Effector CD4-positive, alpha-beta T cell (primary cell): Measurements from ENCODE around the gene PRSS12.
"Not testable (repeated sequence)": the region's sequence is repeated elsewhere in the genome, so short reads cannot be mapped to it uniquely, and the experiment has no call there.

Experiments used
- DNase-seq: peaks from one replicate; pipeline ENCODE4 v3.0.0-alpha.2; 2020

The PRSS12 gene

GRCh38 chr4:118273642-118274041, 79.2 kb downstream of the PRSS12 start:
- DNase-seq = no peak

DNA sequence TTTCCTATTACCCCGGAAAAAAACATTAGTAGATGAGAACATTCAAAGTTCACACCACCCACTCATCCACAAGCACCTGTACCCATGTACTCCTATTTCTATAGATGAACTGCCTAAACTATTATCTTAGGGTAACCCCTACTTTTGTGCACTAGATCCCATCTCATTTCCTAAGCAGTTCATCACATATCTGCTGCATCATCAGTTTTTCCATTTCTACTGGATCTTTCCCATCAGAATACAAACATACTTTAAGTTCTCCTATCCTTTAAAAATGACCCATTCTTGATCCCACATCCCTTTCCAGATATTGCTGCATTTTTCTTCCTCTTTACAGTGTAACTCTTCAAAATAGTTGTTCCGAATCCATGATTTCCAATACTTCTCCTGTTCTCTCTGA, 81.0 kb downstream of the PRSS12 start:
- no peak for DNase-seq

DNA sequence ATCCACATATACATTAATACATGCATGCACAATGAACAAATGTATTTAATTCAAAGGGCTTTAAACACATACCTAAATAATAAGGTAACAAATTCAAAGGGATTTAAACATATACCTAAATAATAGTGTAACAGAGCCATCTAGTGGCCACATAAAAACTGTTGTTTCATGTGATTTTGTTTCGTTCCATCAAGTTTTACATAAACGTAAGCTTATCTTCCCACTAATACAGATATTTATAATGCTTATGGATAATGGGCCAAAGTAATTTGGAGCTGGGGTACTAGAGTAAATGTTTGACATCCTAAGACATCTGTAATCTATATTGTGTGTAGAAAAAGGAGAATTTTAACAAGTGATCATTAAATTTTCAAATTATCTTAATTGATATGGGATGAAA, 82.3 kb downstream of the PRSS12 start:
- peak; percentile 5 for DNase-seq

GRCh38 chr4:118268780-118269179, 84.0 kb downstream of the PRSS12 start:
- DNase-seq = no peak

- not testable (repeated sequence) for DNase-seq
Observed at GRCh38 chr4:118266145-118266496, 86.7 kb downstream of the PRSS12 start.

DNA sequence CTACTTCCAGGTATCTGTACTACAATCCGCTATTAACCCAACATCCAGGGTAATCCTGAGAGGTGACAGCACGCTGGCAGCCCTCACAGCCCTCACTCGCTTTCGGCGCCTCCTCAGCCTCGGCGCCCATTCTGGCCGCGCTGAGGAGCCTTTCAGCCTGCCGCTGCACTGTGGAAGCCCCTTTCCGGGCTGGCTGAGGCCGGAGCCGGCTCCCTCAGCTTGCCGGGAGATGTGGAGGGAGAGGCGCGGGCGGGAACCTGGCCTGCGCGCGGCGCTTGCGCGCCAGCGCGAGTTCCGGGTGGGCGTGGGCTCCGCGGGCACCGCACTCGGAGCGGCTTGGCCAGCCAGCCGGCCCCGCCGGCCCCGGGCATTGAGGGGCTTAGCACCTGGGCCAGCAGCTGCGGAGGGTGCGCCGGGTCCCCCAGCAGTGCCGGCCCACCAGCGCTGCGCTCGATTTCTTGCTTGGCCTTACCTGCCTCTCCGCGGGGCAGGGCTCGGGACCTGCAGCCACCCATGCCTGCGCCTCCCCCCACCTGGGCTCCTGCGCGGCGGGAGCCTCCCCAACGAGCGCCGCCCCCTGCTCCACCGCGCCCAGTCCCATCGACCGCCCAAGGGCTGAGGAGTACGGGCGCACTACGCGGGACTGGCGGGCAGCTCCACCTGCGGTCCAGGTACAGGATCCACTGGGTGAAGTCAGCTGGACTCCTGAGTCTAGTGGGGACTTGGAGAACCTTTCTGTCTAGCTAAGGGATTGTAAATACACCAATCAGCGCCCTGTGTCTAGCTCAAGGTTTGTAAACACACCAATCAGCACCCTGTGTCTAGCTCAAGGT, 87.3 kb downstream of the PRSS12 start:
- DNase-seq = no peak

DNA sequence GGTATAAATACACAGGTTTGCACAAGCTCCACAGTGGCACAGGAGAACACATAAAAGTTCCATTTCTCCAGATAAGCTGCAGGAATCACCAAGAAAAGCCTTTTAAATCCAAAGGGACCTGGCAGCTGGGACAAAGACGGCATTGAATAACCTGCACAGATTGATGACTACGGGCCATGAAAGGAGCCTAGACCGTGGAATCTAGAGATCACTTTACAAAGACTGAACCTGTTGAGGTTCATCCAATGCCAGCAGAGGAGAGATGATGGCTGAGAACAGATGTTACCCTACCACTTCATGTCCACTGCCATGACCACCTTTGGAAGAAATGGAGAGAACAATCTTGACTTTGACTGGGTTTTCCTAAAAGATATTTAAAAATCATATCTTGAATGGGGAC, 88.7 kb downstream of the PRSS12 start:
- no peak for DNase-seq

DNA sequence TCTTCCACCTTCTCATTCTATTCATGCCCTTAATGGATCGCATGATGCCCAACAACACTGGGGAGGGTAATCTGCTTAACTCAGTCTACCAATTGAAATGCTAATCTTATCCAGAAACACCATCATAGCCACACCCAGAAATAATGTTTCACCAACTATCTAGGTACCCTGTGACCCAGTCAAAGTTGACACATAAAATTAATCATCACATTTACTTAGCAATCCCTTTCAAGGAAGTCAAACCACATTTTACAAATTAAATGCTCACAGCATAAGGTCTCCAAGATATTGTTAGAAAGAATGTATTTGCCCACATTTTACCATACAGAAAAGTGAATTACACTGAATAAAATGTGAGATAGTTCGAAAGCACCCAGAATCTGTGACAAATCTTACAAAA, 92.5 kb downstream of the PRSS12 start:
- DNase-seq = no peak

GRCh38 chr4:118259111-118259510, 93.7 kb downstream of the PRSS12 start:
- DNase-seq = no peak

DNA sequence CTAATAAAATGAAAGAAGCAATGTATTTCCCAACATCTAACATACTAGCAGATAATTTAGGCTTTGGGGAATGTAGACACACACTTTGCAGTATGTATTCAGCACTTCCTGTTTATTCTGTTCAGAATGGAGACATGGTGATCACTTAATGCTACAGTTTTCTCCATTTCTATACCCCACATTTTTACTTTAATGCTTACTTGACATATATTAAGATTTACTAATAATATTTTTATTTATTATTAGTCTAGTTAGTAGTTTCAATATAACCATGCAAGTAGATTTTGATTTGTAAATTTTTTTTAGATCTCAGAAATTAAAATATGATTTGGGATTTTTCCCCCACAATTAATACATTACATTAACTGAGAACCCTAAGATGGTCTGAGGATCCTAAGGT, 98.4 kb downstream of the PRSS12 start:
- DNase-seq = no peak

- DNase-seq = no peak
Observed at GRCh38 chr4:118249890-118250289, 102.9 kb downstream of the PRSS12 start.

DNA sequence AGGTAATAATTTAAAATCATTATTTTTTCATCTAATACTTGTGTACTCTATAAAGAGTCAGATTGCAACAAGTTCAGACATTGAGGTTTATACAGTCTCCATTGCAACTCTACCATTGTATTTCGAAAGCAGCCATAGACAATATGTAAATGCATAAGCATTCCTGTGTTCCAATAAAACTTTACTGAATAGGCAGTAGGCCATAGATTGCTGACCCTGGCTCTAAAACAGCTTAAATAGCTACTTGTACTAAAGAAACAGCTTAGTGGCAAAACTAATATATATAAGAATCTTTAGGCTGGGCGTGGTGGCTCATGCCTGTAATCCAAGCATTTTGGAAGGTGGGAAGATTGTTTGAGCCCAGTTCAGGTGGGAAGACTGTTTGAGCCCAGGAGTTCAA, 115.3 kb downstream of the PRSS12 start:
- no peak for DNase-seq

DNA sequence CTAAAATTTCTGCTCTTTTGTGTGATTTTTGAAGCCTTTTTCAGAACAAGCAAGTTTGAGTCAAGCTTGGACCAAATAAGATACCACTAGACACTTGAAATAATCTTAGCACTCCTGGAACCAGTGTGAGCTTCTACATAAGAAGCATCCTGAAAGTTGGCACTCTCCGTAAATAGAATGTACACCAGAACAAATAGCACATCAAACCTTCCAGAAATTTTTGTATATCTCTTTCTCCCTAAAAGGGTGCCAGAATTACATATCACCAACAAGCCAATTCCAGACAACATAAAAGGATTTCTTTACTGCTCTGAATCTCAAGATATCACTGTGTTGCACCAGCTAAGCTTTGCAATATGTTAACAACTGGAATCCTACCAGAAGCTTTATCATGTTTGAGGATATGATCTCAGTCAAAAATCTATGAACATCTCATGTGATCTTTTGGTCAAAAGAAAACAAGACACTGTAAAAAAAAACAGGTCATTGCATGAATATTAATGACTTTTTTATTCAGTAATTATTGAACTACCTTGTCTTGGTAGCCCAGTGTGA, 117.2 kb downstream of the PRSS12 start:
- no peak for DNase-seq
